K562 (cell line): ENCODE data around the gene AFDN. TPM values are rescaled to one million over a fixed set of nuclear protein-coding genes. Genes with fewer than 3 reads are reported as not detected.

ENCODE experiments used
- BRF1 ChIP-seq: IDR thresholded peaks from 3 replicates; pipeline ENCODE4 v1.6.1; 2011; ENCODE audit warnings: borderline replicate concordance, mild to moderate bottlenecking; ENCODE audit not compliant: insufficient read length; ENCODE audit errors: extremely low read depth
- FOXK1 ChIP-seq: sonication (generic); formaldehyde crosslinking; IDR thresholded peaks from 2 replicates; pipeline ENCODE4 v1.8.0; 2022; ENCODE audit warnings: missing genetic modification reagents, mild to moderate bottlenecking, borderline replicate concordance
- HCFC1 ChIP-seq: IDR thresholded peaks from 2 replicates; pipeline ENCODE4 v1.6.1; 2012; ENCODE audit warnings: low read depth, low read length, improper control_type of control experiment
- HDGF ChIP-seq: fragments of 450-650 bp; IDR thresholded peaks from 2 replicates; pipeline ENCODE4 v1.6.1; 2016
- MTA1 ChIP-seq: fragments of 450-650 bp; IDR thresholded peaks from 2 replicates; pipeline ENCODE4 v1.6.1; 2017; ENCODE audit warnings: borderline replicate concordance
- NCOA6 ChIP-seq: fragments of 450-650 bp; IDR thresholded peaks from 2 replicates; pipeline ENCODE4 v1.6.1; 2017; ENCODE audit warnings: mild to moderate bottlenecking
- RHOXF2B ChIP-seq: fragments of 250-450 bp; sonication (Bioruptor Pico); conservative IDR thresholded peaks from 2 replicates; pipeline ENCODE4 v1.5.1; 2021
- ZNF12 ChIP-seq: sonication (generic); formaldehyde crosslinking; IDR thresholded peaks from 2 replicates; pipeline ENCODE4 v1.4.0; 2020; ENCODE audit warnings: mild to moderate bottlenecking, missing genetic modification reagents
- ZNF324 ChIP-seq: fragments of 250-450 bp; sonication (Bioruptor Pico); IDR thresholded peaks from 2 replicates; pipeline ENCODE4 v1.4.0; 2020; ENCODE audit warnings: mild to moderate bottlenecking
- ZNF436 ChIP-seq: fragments of 250-450, 450-650 bp; sonication (Bioruptor Pico); formaldehyde crosslinking; IDR thresholded peaks from 2 replicates; pipeline ENCODE4 v1.7.0; 2020; ENCODE audit warnings: mild to moderate bottlenecking
- ZNF583 ChIP-seq: fragments of 250-450 bp; sonication (Bioruptor Pico); IDR thresholded peaks from 2 replicates; pipeline ENCODE4 v1.4.0; 2020
- polyA plus RNA-seq, 8 experiments: library from polyadenylated mRNA; depleted of rRNA in 4 of 8; stranded (reverse) in 5 of 8; unstranded in 3 of 8; fragments of >200 nt; fragmentation: Nextera tagmentation in 2 of 8; fragmentation: Illumina TruSeq in 1 of 8; extraction: Ambion mirVana in 2 of 8; extraction: Trizol in 1 of 8; gene quantifications; 2 replicates each; pipeline versions ENCODE4 v1.2.1 to v1.2.3, GENCODE V29; 2011 to 2014; ENCODE audit warnings: inconsistent platforms in 1 of 8, missing spikeins in 1 of 8
- total RNA-seq, 7 experiments: library from RNA; depleted of rRNA in 6 of 7; stranded (reverse); fragments of >200 nt in 6 of 7; fragmentation: Illumina TruSeq in 2 of 7; extraction: Trizol in 2 of 7; gene quantifications; 2 replicates each; pipeline versions ENCODE4 v1.2.1 to v1.2.3, GENCODE V29; 2011 to 2021; ENCODE audit warnings: low replicate concordance in 1 of 7
- TF ChIP-seq, protein P1 (sequence below): sonication (generic); formaldehyde crosslinking; IDR thresholded peaks from 2 replicates; pipeline ENCODE4 v1.8.0; 2023; ENCODE audit warnings: missing genetic modification reagents, mild to moderate bottlenecking, borderline replicate concordance
- TF ChIP-seq, protein P2 (sequence below): fragments of 250-450 bp; sonication (Bioruptor Pico); IDR thresholded peaks from 2 replicates; pipeline ENCODE4 v1.5.0; 2021
- TF ChIP-seq, protein P3 (sequence below): sonication (generic); formaldehyde crosslinking; IDR thresholded peaks from 2 replicates; pipeline ENCODE4 v1.8.0; 2022; ENCODE audit warnings: missing genetic modification reagents, mild to moderate bottlenecking, borderline replicate concordance
- TF ChIP-seq, protein P4 (sequence below): fragments of 250-450 bp; sonication (Bioruptor Pico); IDR thresholded peaks from 2 replicates; pipeline ENCODE4 v1.8.0; 2021; ENCODE audit warnings: moderate library complexity, mild to moderate bottlenecking, inconsistent platforms
- TF ChIP-seq, protein P5 (sequence below): sonication (generic); formaldehyde crosslinking; IDR thresholded peaks from 2 replicates; pipeline ENCODE4 v1.8.0; 2023; ENCODE audit warnings: mild to moderate bottlenecking, missing genetic modification reagents
- TF ChIP-seq, protein P6 (sequence below), 2 experiments: IDR thresholded peaks in 1 of 2; conservative IDR thresholded peaks in 1 of 2; 2 replicates each; pipeline ENCODE4 v1.6.1; 2016; ENCODE audit warnings: low read depth in 2 of 2, mild to moderate bottlenecking in 1 of 2, missing compliant biosample characterization in 1 of 2, missing genetic modification characterization in 1 of 2, moderate library complexity in 1 of 2

The AFDN gene
- total and polyA plus RNA-seq, 9 of the 15 experiments (the other 6 are each of a cell fraction or from before 2014, with no cell fraction given): 7.2 to 129 (median 105) TPM

DNA sequence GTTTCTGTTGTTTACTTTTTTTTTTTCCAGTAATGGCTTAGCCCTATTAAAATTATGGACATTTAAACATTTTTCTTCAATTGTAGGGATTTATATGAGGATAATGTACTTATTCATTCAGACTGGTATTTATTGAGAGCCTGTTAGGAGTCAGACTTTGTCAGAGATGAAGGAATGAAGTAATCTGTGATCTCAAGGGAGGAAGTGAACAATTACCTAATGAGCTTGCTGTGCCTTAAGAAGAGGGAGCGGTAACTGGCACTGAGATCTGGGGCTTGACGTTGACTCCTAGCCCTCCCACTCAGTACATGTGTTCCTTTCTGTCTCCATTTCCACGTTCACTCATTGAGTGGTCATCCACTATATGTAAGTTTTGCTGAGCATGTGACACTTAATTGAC, 12.6 kb downstream of the AFDN start (continued):
- TF ChIP-seq, protein P1, sequence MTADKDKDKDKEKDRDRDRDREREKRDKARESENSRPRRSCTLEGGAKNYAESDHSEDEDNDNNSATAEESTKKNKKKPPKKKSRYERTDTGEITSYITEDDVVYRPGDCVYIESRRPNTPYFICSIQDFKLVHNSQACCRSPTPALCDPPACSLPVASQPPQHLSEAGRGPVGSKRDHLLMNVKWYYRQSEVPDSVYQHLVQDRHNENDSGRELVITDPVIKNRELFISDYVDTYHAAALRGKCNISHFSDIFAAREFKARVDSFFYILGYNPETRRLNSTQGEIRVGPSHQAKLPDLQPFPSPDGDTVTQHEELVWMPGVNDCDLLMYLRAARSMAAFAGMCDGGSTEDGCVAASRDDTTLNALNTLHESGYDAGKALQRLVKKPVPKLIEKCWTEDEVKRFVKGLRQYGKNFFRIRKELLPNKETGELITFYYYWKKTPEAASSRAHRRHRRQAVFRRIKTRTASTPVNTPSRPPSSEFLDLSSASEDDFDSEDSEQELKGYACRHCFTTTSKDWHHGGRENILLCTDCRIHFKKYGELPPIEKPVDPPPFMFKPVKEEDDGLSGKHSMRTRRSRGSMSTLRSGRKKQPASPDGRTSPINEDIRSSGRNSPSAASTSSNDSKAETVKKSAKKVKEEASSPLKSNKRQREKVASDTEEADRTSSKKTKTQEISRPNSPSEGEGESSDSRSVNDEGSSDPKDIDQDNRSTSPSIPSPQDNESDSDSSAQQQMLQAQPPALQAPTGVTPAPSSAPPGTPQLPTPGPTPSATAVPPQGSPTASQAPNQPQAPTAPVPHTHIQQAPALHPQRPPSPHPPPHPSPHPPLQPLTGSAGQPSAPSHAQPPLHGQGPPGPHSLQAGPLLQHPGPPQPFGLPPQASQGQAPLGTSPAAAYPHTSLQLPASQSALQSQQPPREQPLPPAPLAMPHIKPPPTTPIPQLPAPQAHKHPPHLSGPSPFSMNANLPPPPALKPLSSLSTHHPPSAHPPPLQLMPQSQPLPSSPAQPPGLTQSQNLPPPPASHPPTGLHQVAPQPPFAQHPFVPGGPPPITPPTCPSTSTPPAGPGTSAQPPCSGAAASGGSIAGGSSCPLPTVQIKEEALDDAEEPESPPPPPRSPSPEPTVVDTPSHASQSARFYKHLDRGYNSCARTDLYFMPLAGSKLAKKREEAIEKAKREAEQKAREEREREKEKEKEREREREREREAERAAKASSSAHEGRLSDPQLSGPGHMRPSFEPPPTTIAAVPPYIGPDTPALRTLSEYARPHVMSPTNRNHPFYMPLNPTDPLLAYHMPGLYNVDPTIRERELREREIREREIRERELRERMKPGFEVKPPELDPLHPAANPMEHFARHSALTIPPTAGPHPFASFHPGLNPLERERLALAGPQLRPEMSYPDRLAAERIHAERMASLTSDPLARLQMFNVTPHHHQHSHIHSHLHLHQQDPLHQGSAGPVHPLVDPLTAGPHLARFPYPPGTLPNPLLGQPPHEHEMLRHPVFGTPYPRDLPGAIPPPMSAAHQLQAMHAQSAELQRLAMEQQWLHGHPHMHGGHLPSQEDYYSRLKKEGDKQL (CRISPR knock-in tag): no peak
- no peak; the same call in 1 of the 2 replicates for TF ChIP-seq HCFC1
- no peak for TF ChIP-seq ZNF436
- TF ChIP-seq, protein P2, sequence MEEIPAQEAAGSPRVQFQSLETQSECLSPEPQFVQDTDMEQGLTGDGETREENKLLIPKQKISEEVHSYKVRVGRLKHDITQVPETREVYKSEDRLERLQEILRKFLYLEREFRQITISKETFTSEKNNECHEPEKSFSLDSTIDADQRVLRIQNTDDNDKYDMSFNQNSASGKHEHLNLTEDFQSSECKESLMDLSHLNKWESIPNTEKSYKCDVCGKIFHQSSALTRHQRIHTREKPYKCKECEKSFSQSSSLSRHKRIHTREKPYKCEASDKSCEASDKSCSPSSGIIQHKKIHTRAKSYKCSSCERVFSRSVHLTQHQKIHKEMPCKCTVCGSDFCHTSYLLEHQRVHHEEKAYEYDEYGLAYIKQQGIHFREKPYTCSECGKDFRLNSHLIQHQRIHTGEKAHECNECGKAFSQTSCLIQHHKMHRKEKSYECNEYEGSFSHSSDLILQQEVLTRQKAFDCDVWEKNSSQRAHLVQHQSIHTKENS: no peak
- no peak for TF ChIP-seq BRF1
- TF ChIP-seq, protein P3, sequence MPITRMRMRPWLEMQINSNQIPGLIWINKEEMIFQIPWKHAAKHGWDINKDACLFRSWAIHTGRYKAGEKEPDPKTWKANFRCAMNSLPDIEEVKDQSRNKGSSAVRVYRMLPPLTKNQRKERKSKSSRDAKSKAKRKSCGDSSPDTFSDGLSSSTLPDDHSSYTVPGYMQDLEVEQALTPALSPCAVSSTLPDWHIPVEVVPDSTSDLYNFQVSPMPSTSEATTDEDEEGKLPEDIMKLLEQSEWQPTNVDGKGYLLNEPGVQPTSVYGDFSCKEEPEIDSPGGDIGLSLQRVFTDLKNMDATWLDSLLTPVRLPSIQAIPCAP (CRISPR knock-in tag): no peak
- TF ChIP-seq RHOXF2B (CRISPR knock-in tag): no peak
- TF ChIP-seq ZNF324 (CRISPR knock-in tag): no peak
- no peak for TF ChIP-seq ZNF12 (CRISPR knock-in tag)
- TF ChIP-seq, protein P4, sequence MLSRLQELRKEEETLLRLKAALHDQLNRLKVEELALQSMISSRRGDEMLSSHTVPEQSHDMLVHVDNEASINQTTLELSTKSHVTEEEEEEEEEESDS: no peak
- TF ChIP-seq, protein P5, sequence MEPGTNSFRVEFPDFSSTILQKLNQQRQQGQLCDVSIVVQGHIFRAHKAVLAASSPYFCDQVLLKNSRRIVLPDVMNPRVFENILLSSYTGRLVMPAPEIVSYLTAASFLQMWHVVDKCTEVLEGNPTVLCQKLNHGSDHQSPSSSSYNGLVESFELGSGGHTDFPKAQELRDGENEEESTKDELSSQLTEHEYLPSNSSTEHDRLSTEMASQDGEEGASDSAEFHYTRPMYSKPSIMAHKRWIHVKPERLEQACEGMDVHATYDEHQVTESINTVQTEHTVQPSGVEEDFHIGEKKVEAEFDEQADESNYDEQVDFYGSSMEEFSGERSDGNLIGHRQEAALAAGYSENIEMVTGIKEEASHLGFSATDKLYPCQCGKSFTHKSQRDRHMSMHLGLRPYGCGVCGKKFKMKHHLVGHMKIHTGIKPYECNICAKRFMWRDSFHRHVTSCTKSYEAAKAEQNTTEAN (CRISPR knock-in tag): no peak
- no peak for TF ChIP-seq FOXK1 (CRISPR knock-in tag)
- TF ChIP-seq, protein P6, sequence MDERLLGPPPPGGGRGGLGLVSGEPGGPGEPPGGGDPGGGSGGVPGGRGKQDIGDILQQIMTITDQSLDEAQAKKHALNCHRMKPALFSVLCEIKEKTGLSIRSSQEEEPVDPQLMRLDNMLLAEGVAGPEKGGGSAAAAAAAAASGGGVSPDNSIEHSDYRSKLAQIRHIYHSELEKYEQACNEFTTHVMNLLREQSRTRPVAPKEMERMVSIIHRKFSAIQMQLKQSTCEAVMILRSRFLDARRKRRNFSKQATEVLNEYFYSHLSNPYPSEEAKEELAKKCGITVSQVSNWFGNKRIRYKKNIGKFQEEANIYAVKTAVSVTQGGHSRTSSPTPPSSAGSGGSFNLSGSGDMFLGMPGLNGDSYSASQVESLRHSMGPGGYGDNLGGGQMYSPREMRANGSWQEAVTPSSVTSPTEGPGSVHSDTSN (CRISPR knock-in tag; IDR thresholded peaks at IDR 0.05; ENCODE audit: low read depth): no peak
- TF ChIP-seq, protein P6 (tag; conservative IDR thresholded peaks at IDR 0.05; ENCODE audit: low read depth): no peak
- TF ChIP-seq ZNF583: no peak
- no peak for TF ChIP-seq NCOA6
- TF ChIP-seq MTA1: no peak
- no peak for TF ChIP-seq HDGF
